HCT116 (cell line): ENCODE results near the gene TLR9. TPM values are rescaled to one million over a fixed set of nuclear protein-coding genes. Genes with fewer than 3 reads are reported as not detected.

Source experiments
- ATAC-seq: fragments of 200-7000 bp; cut with Tn5 transposase; 2 replicates; pipeline ENCODE4 v1.9.1; 2020; ENCODE audit warnings: mild to moderate bottlenecking, moderate library complexity
- BruUV-seq: library from RNA; stranded (reverse); fragments of 400-500 nt; replicated peaks from 2 replicates; lab custom pipeline; 2021; lab: Mats Ljungman, UMichigan
- CTCF ChIA-PET: fragments of 300-600 bp; sonication (Branson Sonifier 250); formaldehyde crosslinking; loops from one replicate; lab custom pipeline; 2021; ENCODE audit warnings: antibody characterized with exemption; lab: Charles Lee
- POLR2A ChIA-PET: fragments of 300-600, 350-600 bp; sonication (Branson Sonifier 250); formaldehyde crosslinking; loops from one replicate; lab custom pipeline; 2021; ENCODE audit warnings: antibody characterized with exemption; lab: Charles Lee
- RAD21 ChIA-PET, 2 experiments: fragments of 300-600 bp; sonication (Branson Sonifier 250); formaldehyde crosslinking; loops; one replicate each; lab custom pipeline; 2023; ENCODE audit warnings: low total read pairs in 2 of 2; ENCODE audit not compliant: uncharacterized antibody in 2 of 2, unreplicated experiment in 2 of 2, low non-redundant PET in 1 of 2; lab: Charles Lee
- DNase-seq: peaks from one replicate; pipeline ENCODE4 v3.0.0-alpha.2; 2010; ENCODE audit warnings: low read depth, low spot score
- H2AFZ ChIP-seq: fragments of 200-600 bp; shearing (Covaris generic), sonication (generic); 2 replicates; pipeline ENCODE4 v1.6.1; 2017; ENCODE audit warnings: low read depth, mixed run types, mixed read lengths, antibody characterized with exemption, low read length; ENCODE audit not compliant: poor library complexity, severe bottlenecking
- H3K27ac ChIP-seq: 2 replicates; pipeline ENCODE4 v1.5.1; 2012; ENCODE audit warnings: low read depth, low read length
- H3K27me3 ChIP-seq: fragments of 200-600 bp; sonication (generic); 2 replicates; pipeline ENCODE4 v1.6.1; 2016; ENCODE audit warnings: mixed run types, low read length, mixed read lengths; ENCODE audit not compliant: insufficient read depth
- H3K36me3 ChIP-seq, 2 experiments: fragments of 200-500 bp in 1 of 2; fragments of 200-600 bp in 1 of 2; sonication (Bioruptor generic) in 1 of 2; sonication (generic) in 1 of 2; 2 replicates each; pipeline versions ENCODE4 v1.5.1 to v1.6.1; 2014 to 2016; ENCODE audit warnings: low read length in 2 of 2, inconsistent platforms in 1 of 2, mixed read lengths in 1 of 2, mixed run types in 1 of 2; ENCODE audit not compliant: insufficient read depth in 2 of 2, control insufficient read depth in 1 of 2
- H3K4me1 ChIP-seq, 2 experiments: fragments of 200-600 bp in 1 of 2; sonication (generic) in 1 of 2; 2 replicates each; pipeline versions ENCODE4 v1.5.1 to v1.6.1; 2012 to 2017; ENCODE audit warnings: low read length in 2 of 2, inconsistent platforms in 1 of 2, mild to moderate bottlenecking in 1 of 2, mixed read lengths in 1 of 2, mixed run types in 1 of 2, moderate library complexity in 1 of 2; ENCODE audit not compliant: insufficient read depth in 2 of 2, control insufficient read depth in 1 of 2
- H3K4me2 ChIP-seq: fragments of 200-600 bp; sonication (generic); 2 replicates; pipeline ENCODE4 v1.6.1; 2017; ENCODE audit warnings: mixed run types, low read length, mixed read lengths
- H3K4me3 ChIP-seq, 2 experiments: fragments of 200-600 bp in 1 of 2; sonication (generic) in 1 of 2; replicated peaks in 1 of 2; 2 replicates each; pipeline ENCODE4 v1.5.1; 2011 to 2016; ENCODE audit warnings: low read length in 2 of 2, control low read depth in 1 of 2, low read depth in 1 of 2, mild to moderate bottlenecking in 1 of 2, mixed read lengths in 1 of 2, mixed run types in 1 of 2
- H3K79me2 ChIP-seq: fragments of 200-600 bp; sonication (generic); 2 replicates; pipeline ENCODE4 v1.6.1; 2017; ENCODE audit warnings: mild to moderate bottlenecking, mixed run types, low read length, moderate library complexity, mixed read lengths; ENCODE audit not compliant: insufficient read depth
- H3K9ac ChIP-seq: fragments of 200-600 bp; sonication (generic); 2 replicates; pipeline ENCODE4 v1.6.1; 2016; ENCODE audit warnings: low read length, mixed read lengths
- H3K9me2 ChIP-seq: fragments of 200-600 bp; sonication (generic), shearing (Covaris generic); 2 replicates; pipeline ENCODE4 v1.6.1; 2017; ENCODE audit warnings: mixed run types, mild to moderate bottlenecking, moderate library complexity; ENCODE audit not compliant: insufficient read depth
- H3K9me3 ChIP-seq, 2 experiments: fragments of 200-500 bp in 1 of 2; fragments of 200-600 bp in 1 of 2; sonication (Bioruptor generic) in 1 of 2; sonication (generic) in 1 of 2; 2 replicates each; pipeline ENCODE4 v1.6.1; 2014 to 2017; ENCODE audit warnings: low read length in 2 of 2, mixed read lengths in 2 of 2, inconsistent platforms in 1 of 2, low read depth in 1 of 2, mild to moderate bottlenecking in 1 of 2, mixed run types in 1 of 2, moderate library complexity in 1 of 2; ENCODE audit not compliant: control insufficient read depth in 1 of 2, insufficient read depth in 1 of 2
- H4K20me1 ChIP-seq: fragments of 200-600 bp; sonication (generic), shearing (Covaris generic); 2 replicates; pipeline ENCODE4 v1.6.1; 2017; ENCODE audit warnings: mixed run types, mild to moderate bottlenecking, moderate library complexity; ENCODE audit not compliant: insufficient read depth
- ATF3 ChIP-seq: IDR thresholded peaks from 2 replicates; pipeline ENCODE4 v1.6.1; 2012
- CBX3 ChIP-seq: IDR thresholded peaks from 2 replicates; pipeline ENCODE4 v1.6.1; 2012; ENCODE audit warnings: low read depth
- CEBPB ChIP-seq: IDR thresholded peaks from 2 replicates; pipeline ENCODE4 v1.6.1; 2012; ENCODE audit warnings: low read depth
- EGR1 ChIP-seq: IDR thresholded peaks from 2 replicates; pipeline ENCODE4 v1.6.1; 2012; ENCODE audit warnings: low read depth
- ELF1 ChIP-seq: IDR thresholded peaks from 2 replicates; pipeline ENCODE4 v1.6.1; 2012; ENCODE audit warnings: low read depth, borderline replicate concordance
- EZH2 ChIP-seq: fragments of 200-600 bp; sonication (generic); IDR thresholded peaks from 2 replicates; pipeline ENCODE4 v1.6.1; 2017; ENCODE audit warnings: antibody characterized with exemption, mixed run types
- EZH2phosphoT487 ChIP-seq: fragments of 200-600 bp; IDR thresholded peaks from 2 replicates; pipeline ENCODE4 v1.6.1; 2018; ENCODE audit warnings: antibody characterized with exemption, borderline replicate concordance
- MAX ChIP-seq: IDR thresholded peaks from 2 replicates; pipeline ENCODE4 v1.6.1; 2012
- POLR2AphosphoS5 ChIP-seq: IDR thresholded peaks from 2 replicates; pipeline ENCODE4 v1.6.1; 2011; ENCODE audit warnings: mild to moderate bottlenecking, low read depth, low read length, moderate library complexity
- REST ChIP-seq: IDR thresholded peaks from 2 replicates; pipeline ENCODE4 v1.6.1; 2012; ENCODE audit warnings: low read depth
- SIN3A ChIP-seq: IDR thresholded peaks from 2 replicates; pipeline ENCODE4 v1.6.1; 2012; ENCODE audit warnings: low read depth
- SP1 ChIP-seq: IDR thresholded peaks from 2 replicates; pipeline ENCODE4 v1.6.1; 2012; ENCODE audit warnings: low read depth
- SRF ChIP-seq: IDR thresholded peaks from 2 replicates; pipeline ENCODE4 v1.6.1; 2012; ENCODE audit warnings: low read depth
- TCF7L2 ChIP-seq: IDR thresholded peaks from 2 replicates; pipeline ENCODE4 v1.7.0; 2011; ENCODE audit warnings: borderline replicate concordance, inconsistent platforms; ENCODE audit not compliant: insufficient read depth, insufficient read length; ENCODE audit errors: extremely low read depth
- YY1 ChIP-seq: IDR thresholded peaks from 2 replicates; pipeline ENCODE4 v1.6.1; 2011; ENCODE audit warnings: low read length, low read depth, moderate library complexity, mild to moderate bottlenecking; ENCODE audit not compliant: insufficient replicate concordance; ENCODE audit errors: extremely low read depth
- ZBTB33 ChIP-seq: IDR thresholded peaks from 2 replicates; pipeline ENCODE4 v1.6.1; 2011; ENCODE audit warnings: mild to moderate bottlenecking, low read length, moderate library complexity; ENCODE audit not compliant: insufficient replicate concordance; ENCODE audit errors: extremely low read depth
- ZFX ChIP-seq: fragments of 450-650 bp; IDR thresholded peaks from 2 replicates; pipeline ENCODE4 v1.6.1; 2017
- ZNF274 ChIP-seq: fragments of 200-500 bp; sonication (Bioruptor generic); IDR thresholded peaks from 2 replicates; pipeline ENCODE4 v1.6.1; 2014; ENCODE audit warnings: mild to moderate bottlenecking, low read depth, low read length, inconsistent platforms
- intact Hi-C: fragments of 100-400 bp; cut with micrococcal nuclease; formaldehyde crosslinking; loops from 2 replicates; pipeline ENCODE4 v1.10.0; 2022
- total RNA-seq: library from RNA; stranded (reverse); gene quantifications from one replicate; pipeline ENCODE4 v1.2.1, GENCODE V29; 2021; ENCODE audit not compliant: unreplicated experiment

The TLR9 gene
- total RNA-seq, 1 experiment from 2014 or later, result 0.15 TPM

- Histone ChIP-seq H3K36me3 (peaks cover 17% of the 10 kb centered on the region in 2 experiments; a peak in 3 of 4 replicates), H4K20me1 (no peaks in the 10 kb centered on the region), H3K9me3 (no peaks in the 10 kb centered on the region), H3K4me1 (peaks cover 18 to 25% of the 10 kb centered on the region in 2 experiments), H3K79me2 (peaks cover 27% of the 10 kb centered on the region), H3K9me2 (no peaks in the 10 kb centered on the region), H3K27me3 (no peaks in the 10 kb centered on the region), H2AFZ (no peak overlapping the region), H3K4me3 (no peak overlapping the region), H3K4me2 (no peak overlapping the region), H3K27ac (no peak overlapping the region), H3K9ac (no peak overlapping the region)
- no peak for DNase-seq
- no peak for ATAC-seq
- no peak for TF ChIP-seq TCF7L2
- TF ChIP-seq ZFX, result no peak
- no peak for TF ChIP-seq YY1
- TF ChIP-seq CBX3, result no peak
- no peak for TF ChIP-seq POLR2AphosphoS5
- no peak for TF ChIP-seq EGR1
- no peak for TF ChIP-seq SP1
- TF ChIP-seq EZH2, result no peak
- no peak for TF ChIP-seq MAX
- no peak for TF ChIP-seq ELF1
- no peak for TF ChIP-seq ZBTB33
- no peak for TF ChIP-seq CEBPB
- no peak for TF ChIP-seq ATF3
- no peak for TF ChIP-seq EZH2phosphoT487
- no peak for TF ChIP-seq SRF
- no peak for TF ChIP-seq REST
- TF ChIP-seq ZNF274, result no peak
- TF ChIP-seq SIN3A, result no peak
- no TSS peak for BruUV-seq
- ChIA-PET CTCF (interaction anchor here (0.7 to 2.6 kb wide), 4 partner anchors 14 to 151 kb away, joined by 3 to 13 read pairs (median 8); no protein-coding TSS in a partner anchor), RAD21 (interaction anchor here in 1 of 2 experiments (0.7 kb wide), 1 partner anchor 12 kb away, joined by 4 read pairs; no protein-coding TSS in a partner anchor), POLR2A (no interaction called here)
- intact Hi-C loops, result no loop called here
These were observed 8.5 kb upstream of the TLR9 start for GRCh38 chr3:52233968-52234367.
